Measurements from ENCODE around the gene MSH5. TPM values are rescaled to one million over a fixed set of nuclear protein-coding genes. Genes with fewer than 3 reads are reported as not detected.

The MSH5 gene
- total RNA-seq, 2 experiments from 2014 or later: 13.6 to 13.7 TPM

GRCh38 chr6:31736768-31737314, 3.0 kb upstream of the MSH5 start:
- Mint-ChIP-seq H3K4me3 (peak overlapping the region; percentile 90), H3K36me3 (ENCODE audit: low read depth) (peaks cover 50% of the 10 kb centered on the region), H3K27me3 (no peaks in the 10 kb centered on the region), H3K4me1 (ENCODE audit: low read depth) (peaks cover 85% of the 10 kb centered on the region), H3K9me3 (no peaks in the 10 kb centered on the region), H3K27ac (peak overlapping the region; percentile 85)
- Histone ChIP-seq H3K36me3 (ENCODE audit: insufficient read depth, low read length) (peaks cover 24% of the 10 kb centered on the region), H3K27me3 (ENCODE audit: control insufficient read depth in 1 of 2, insufficient read depth in 2 of 2, low read length in 2 of 2) (no peaks in the 10 kb centered on the region), H3K27ac (ENCODE audit: low read depth in 1 of 2, low read length in 2 of 2) (peak overlapping the region; percentile 89 to 90), H3K9me3 (ENCODE audit: control insufficient read depth in 1 of 2, insufficient read depth in 1 of 2, low read length in 2 of 2) (no peaks in the 10 kb centered on the region), H3K4me1 (ENCODE audit: insufficient read depth, low read length) (peaks cover 76% of the 10 kb centered on the region), H3K4me3 (ENCODE audit: low read length) (peak overlapping the region; percentile 75)
- no peak for ATAC-seq (ENCODE audit: poor library complexity)
- no peak for TF ChIP-seq CTCF (IDR thresholded peaks at IDR 0.05)
- POLR2A ChIA-PET: interaction anchor here (0.7 to 2.8 kb wide), 10 partner anchors 33 to 96 kb away, joined by 3 to 15 read pairs (median 5); partner anchors contain the start of genes HSPA1A, HSPA1B, HSPA1L and LSM2
- intact Hi-C loops (cut with DNase I, micrococcal nuclease): loop anchor here in 1 of 2 experiments (5.0 kb wide), 2 partner anchors 35 to 80 kb away; partner anchors contain the start of genes ABHD16A, HSPA1A and HSPA1L
- CTCF ChIA-PET: interaction anchor here (0.9 to 4.3 kb wide), 6 partner anchors 9 to 93 kb away, joined by 3 to 41 read pairs (median 8); partner anchors contain the start of genes DDAH2, LSM2 and VARS1
- DNase-seq: peak in 3 of 14 experiments; percentile 7 to 29 (median 24)

- peak overlapping the region; percentile 85 for H3K27ac Mint-ChIP-seq
- CTCF ChIA-PET: interaction anchor here (0.6 to 4.9 kb wide), 14 partner anchors 10 to 538 kb away, joined by 3 to 41 read pairs (median 6); partner anchors contain the start of genes DDAH2, LSM2, LY6G5C and VARS1
- H3K27me3 Mint-ChIP-seq: no peaks in the 10 kb centered on the region
- peaks cover 73% of the 10 kb centered on the region for H3K4me1 ChIP-seq (ENCODE audit: insufficient read depth, low read length)
- TF ChIP-seq CTCF (IDR thresholded peaks at IDR 0.05): no peak
- H3K27ac ChIP-seq (ENCODE audit: low read depth in 1 of 2, low read length in 2 of 2): peak overlapping the region; percentile 62 to 76
- no peaks in the 10 kb centered on the region for H3K9me3 Mint-ChIP-seq
- POLR2A ChIA-PET: interaction anchor here (0.7 to 2.8 kb wide), 21 partner anchors 8 to 234 kb away, joined by 3 to 21 read pairs (median 5); partner anchors contain the start of genes ABHD16A, BAG6, DDAH2 and DXO
- ATAC-seq (ENCODE audit: poor library complexity) (no peak), DNase-seq (peak in 3 of 14 experiments; percentile 31 to 43 (median 35))
- H3K27me3 ChIP-seq (ENCODE audit: control insufficient read depth in 1 of 2, insufficient read depth in 2 of 2, low read length in 2 of 2): no peaks in the 10 kb centered on the region
- H3K4me1 Mint-ChIP-seq (ENCODE audit: low read depth): peaks cover 80% of the 10 kb centered on the region
- intact Hi-C loops (cut with DNase I, micrococcal nuclease): loop anchor here in 1 of 2 experiments (5.0 kb wide), 2 partner anchors 35 to 80 kb away; partner anchors contain the start of genes ABHD16A, HSPA1A and HSPA1L
- peaks cover 17% of the 10 kb centered on the region for H3K36me3 ChIP-seq (ENCODE audit: insufficient read depth, low read length)
- H3K9me3 ChIP-seq (ENCODE audit: control insufficient read depth in 1 of 2, insufficient read depth in 1 of 2, low read length in 2 of 2): no peaks in the 10 kb centered on the region
- peak overlapping the region; percentile 90 for H3K4me3 Mint-ChIP-seq
- H3K36me3 Mint-ChIP-seq (ENCODE audit: low read depth): peaks cover 44% of the 10 kb centered on the region
- peak overlapping the region; percentile 28 for H3K4me3 ChIP-seq (ENCODE audit: low read length)
Observed at GRCh38 chr6:31737315-31737990, 2.4 kb upstream of the MSH5 start.

Measured in CD4-positive, alpha-beta T cell (primary cell).